Activated CD4-positive, alpha-beta T cell treated with anti-CD3 and anti-CD28 coated beads, Interleukin-2, amount 50 U/mL, for 16 hours (primary cell): ENCODE measurements around the gene BNIP5.
"Not testable (repeated sequence)": the region's sequence is repeated elsewhere in the genome, so short reads cannot be mapped to it uniquely, and the experiment has no call there.

Experiments
- DNase-seq: peaks from one replicate; pipeline ENCODE4 v3.0.0-alpha.2; 2020

The BNIP5 gene

GRCh38 chr6:36364669-36365479 is 28.2 kb upstream of the BNIP5 start:
- no peak for DNase-seq

- DNase-seq: not testable (repeated sequence)
Measured at GRCh38 chr6:36364061-36364635, 27.5 kb upstream of the BNIP5 start.

- not testable (repeated sequence) for DNase-seq
Measured at GRCh38 chr6:36363371-36363752, 26.7 kb upstream of the BNIP5 start.

- DNase-seq: peak; percentile 23
Measured at GRCh38 chr6:36362551-36363370, 26.1 kb upstream of the BNIP5 start.

- DNase-seq: no peak
Measured at GRCh38 chr6:36361071-36361470, 24.4 kb upstream of the BNIP5 start.

GRCh38 chr6:36360241-36361054 is 23.8 kb upstream of the BNIP5 start:
- peak; percentile 75 for DNase-seq

GRCh38 chr6:36358226-36358915 is 21.7 kb upstream of the BNIP5 start:
- no peak for DNase-seq

GRCh38 chr6:36357872-36358225 is 21.2 kb upstream of the BNIP5 start:
- peak; percentile 7 for DNase-seq

GRCh38 chr6:36355819-36356218 is 19.1 kb upstream of the BNIP5 start:
- peak; percentile 62 for DNase-seq

GRCh38 chr6:36353411-36353915 is 16.8 kb upstream of the BNIP5 start:
- no peak for DNase-seq

- DNase-seq: no peak
Measured at GRCh38 chr6:36352477-36353157, 15.9 kb upstream of the BNIP5 start.

- DNase-seq: no peak
Measured at GRCh38 chr6:36350681-36351571, 14.2 kb upstream of the BNIP5 start.

GRCh38 chr6:36350082-36350481 is 13.4 kb upstream of the BNIP5 start:
- no peak for DNase-seq

- DNase-seq: no peak
Measured at GRCh38 chr6:36349240-36349639, 12.6 kb upstream of the BNIP5 start.

GRCh38 chr6:36347621-36348020 is 10.9 kb upstream of the BNIP5 start:
- no peak for DNase-seq

GRCh38 chr6:36346486-36347273 is 10.0 kb upstream of the BNIP5 start:
- DNase-seq: no peak

- DNase-seq: no peak
Measured at GRCh38 chr6:36345681-36346466, 9.2 kb upstream of the BNIP5 start.

- no peak for DNase-seq
Measured at GRCh38 chr6:36343109-36343680, 6.5 kb upstream of the BNIP5 start.
